Astrocyte (in vitro differentiated cells and primary cell): Measurements from ENCODE around the gene DNAJB1. TPM values are rescaled to one million over a fixed set of nuclear protein-coding genes. Genes with fewer than 3 reads are reported as not detected.

Experiments used
- microRNA-seq: library from miRNA; unstranded; fragments of <30 nt; microRNA quantifications from one replicate; pipeline ENCODE4 v1.2.0, GENCODE V29; 2020
- total RNA-seq: library from RNA; stranded (reverse); gene quantifications from 2 replicates; pipeline ENCODE4 v1.2.1, GENCODE V29; 2021

DNAJB1 gene
- total RNA-seq, 1 donor from 2014 or later, result 105 TPM

Small RNA genes lying within 50 kb of the gene (microRNA-seq; reads per million reads assigned to microRNA genes)
- gene MIR639, result not detected

Other genes with a start within 250 kb of the DNAJB1 start
- gene ADGRE5, start 137.0 kb downstream of the DNAJB1 start, total RNA-seq, result 8.2 and 9.2 TPM in 2 replicates
- 44.2 and 54.9 TPM in 2 replicates for gene DDX39A, start 99.1 kb downstream of the DNAJB1 start, total RNA-seq
- 59.2 and 68.3 TPM in 2 replicates for gene PKN1, start 85.1 kb downstream of the DNAJB1 start, total RNA-seq
- 0.41 and 0.91 TPM in 2 replicates for gene PTGER1, start 43.0 kb downstream of the DNAJB1 start, total RNA-seq
- 145 and 169 TPM in 2 replicates for gene GIPC1, start 22.3 kb downstream of the DNAJB1 start, total RNA-seq
- gene TECR, start 11.2 kb upstream of the DNAJB1 start, total RNA-seq, result 106 and 110 TPM in 2 replicates
- gene NDUFB7, start 53.7 kb upstream of the DNAJB1 start, total RNA-seq, result 153 and 161 TPM in 2 replicates
- 0.09 TPM in 1 of 2 replicates, not detected in the other for gene CLEC17A, start 64.7 kb upstream of the DNAJB1 start, total RNA-seq
- gene ADGRE3, start 156.4 kb upstream of the DNAJB1 start, total RNA-seq, result not detected in 2 replicates
- 10.4 and 13.5 TPM in 2 replicates for gene ZNF333, start 171.7 kb upstream of the DNAJB1 start, total RNA-seq